GM12878 (cell line): ENCODE data around the gene RAD51B. TPM values are rescaled to one million over a fixed set of nuclear protein-coding genes. Genes with fewer than 3 reads are reported as not detected.
"Not testable (repeated sequence)": the region's sequence is repeated elsewhere in the genome, so short reads cannot be mapped to it uniquely, and the experiment has no call there.

Source experiments
- ATAC-seq: fragments of 200-7000 bp; cut with Tn5 transposase; 3 replicates; pipeline ENCODE4 v1.9.1; 2020; ENCODE audit warnings: mild to moderate bottlenecking, moderate library complexity
- BruUV-seq: library from RNA; stranded (reverse); fragments of 400-500 nt; replicated peaks from 2 replicates; lab custom pipeline; 2021; lab: Mats Ljungman, UMichigan
- CTCF ChIA-PET: fragments of 300-600 bp; sonication (Branson Sonifier 250); formaldehyde crosslinking; extraction: SDS; loops from one replicate; lab custom pipeline; 2021; ENCODE audit warnings: inconsistent platforms; lab: Yijun Ruan, JAX
- POLR2A ChIA-PET: fragments of 350-600 bp; formaldehyde crosslinking; extraction: SDS; loops from one replicate; lab custom pipeline; 2021; ENCODE audit warnings: inconsistent platforms; lab: Charles Lee
- RAD21 ChIA-PET: fragments of 300-600 bp; sonication (Branson Sonifier 250); formaldehyde crosslinking; loops from one replicate; lab custom pipeline; 2023; ENCODE audit warnings: antibody characterized with exemption; ENCODE audit not compliant: unreplicated experiment; lab: Charles Lee
- SMC1A ChIA-PET: fragments of 300-600 bp; sonication (Branson Sonifier 250); formaldehyde crosslinking; loops from one replicate; lab custom pipeline; 2023; ENCODE audit not compliant: unreplicated experiment, uncharacterized antibody; lab: Charles Lee
- DNase-seq: peaks from one replicate; pipeline ENCODE4 v3.0.0-alpha.2; 2011; ENCODE audit warnings: low read depth, low spot score
- FAIRE-seq: peaks from 3 replicates; lab custom pipeline; 2011; peaks lifted over from hg19 to GRCh38; lab: Jason Lieb, UNC
- H2AFZ ChIP-seq: 2 replicates; pipeline ENCODE4 v1.6.0; 2011; ENCODE audit warnings: low read depth, low read length, control low read depth; ENCODE audit not compliant: control insufficient read depth
- H3K27ac ChIP-seq: 2 replicates; pipeline ENCODE4 v1.5.1; 2011; ENCODE audit warnings: control low read depth; ENCODE audit not compliant: control insufficient read depth, insufficient read depth
- H3K27me3 ChIP-seq, 2 experiments: replicated peaks in 1 of 2; 2 replicates each; pipeline versions ENCODE4 v1.6.0 to v1.6.1; 2011; ENCODE audit warnings: low read length in 1 of 2; ENCODE audit not compliant: control insufficient read depth in 2 of 2, insufficient read depth in 2 of 2
- H3K36me3 ChIP-seq, 2 experiments: 2 replicates each; pipeline ENCODE4 v1.5.1; 2011; ENCODE audit warnings: low read length in 1 of 2; ENCODE audit not compliant: control insufficient read depth in 2 of 2, insufficient read depth in 2 of 2
- H3K4me1 ChIP-seq: 2 replicates; pipeline ENCODE4 v1.6.1; 2011; ENCODE audit warnings: mild to moderate bottlenecking, low read length, moderate library complexity, mixed read lengths; ENCODE audit not compliant: control insufficient read depth, insufficient read depth
- H3K4me2 ChIP-seq: 2 replicates; pipeline ENCODE4 v1.6.0; 2011; ENCODE audit warnings: control low read depth; ENCODE audit not compliant: control insufficient read depth, insufficient read depth
- H3K4me3 ChIP-seq: fragments of 200-600 bp; sonication (generic); 2 replicates; pipeline ENCODE4 v1.5.1; 2016
- H3K79me2 ChIP-seq: 2 replicates; pipeline ENCODE4 v1.6.0; 2011; ENCODE audit warnings: low read length; ENCODE audit not compliant: control insufficient read depth, insufficient read depth
- H3K9ac ChIP-seq: 2 replicates; pipeline ENCODE4 v1.8.0; 2011; ENCODE audit warnings: low read length, control low read depth, mixed read lengths; ENCODE audit not compliant: control insufficient read depth, insufficient read depth
- H3K9me3 ChIP-seq: replicated peaks from 3 replicates; pipeline ENCODE4 v1.5.1; 2011; ENCODE audit warnings: mild to moderate bottlenecking, low read length; ENCODE audit not compliant: control insufficient read depth, insufficient read depth
- H4K20me1 ChIP-seq: 2 replicates; pipeline ENCODE4 v1.6.0; 2011; ENCODE audit not compliant: control insufficient read depth, insufficient read depth
- BCLAF1 ChIP-seq: fragments of 450-650 bp; IDR thresholded peaks from 2 replicates; pipeline ENCODE4 v1.6.1; 2017; ENCODE audit warnings: antibody characterized with exemption, mild to moderate bottlenecking, moderate library complexity
- EGR1 ChIP-seq, 2 experiments: IDR thresholded peaks; 1 replicate in 1 of 2; 2 replicates in 1 of 2; pipeline ENCODE4 v1.6.1; 2011 to 2012; ENCODE audit warnings: low read depth in 2 of 2, low read length in 2 of 2, borderline replicate concordance in 1 of 2, mild to moderate bottlenecking in 1 of 2, moderate library complexity in 1 of 2
- WGBS: methylation state at CpG from one replicate; pipeline ENCODE4 v1.1.6; 2016; ENCODE audit warnings: low lambda C conversion rate; ENCODE audit not compliant: insufficient replicate concordance, insufficient coverage; ENCODE audit errors: missing lambda C conversion rate; 5-methylcytosine and 5-hydroxymethylcytosine counted together
- in situ Hi-C: fragments of 300-500 bp; cut with MboI; formaldehyde crosslinking; loops from 9 replicates; pipeline ENCODE4 v1.14.3; 2018; ENCODE audit warnings: mixed read lengths
- intact Hi-C: fragments of 100-400 bp; cut with micrococcal nuclease; formaldehyde crosslinking; loops from one replicate; pipeline ENCODE4 v1.14.2; 2022; ENCODE audit not compliant: unreplicated experiment
- polyA plus RNA-seq, 11 experiments: library from polyadenylated mRNA; depleted of rRNA in 4 of 11; unstranded in 6 of 11; stranded (reverse) in 5 of 11; fragments of >200 nt; fragmentation: Nextera tagmentation in 4 of 11; fragmentation: Illumina TruSeq in 1 of 11; extraction: Ambion mirVana in 4 of 11; extraction: Trizol in 1 of 11; gene quantifications; 1 replicate in 1 of 11; 2 replicates in 10 of 11; pipeline versions ENCODE4 v1.2.1 to v1.2.3, GENCODE V29; 2011 to 2016; ENCODE audit warnings: inconsistent platforms in 2 of 11, missing spikeins in 2 of 11, low read depth in 1 of 11
- total RNA-seq, 4 experiments: library from RNA; depleted of rRNA in 3 of 4; stranded (reverse); fragments of >200 nt in 3 of 4; fragmentation: Illumina TruSeq in 1 of 4; extraction: Trizol in 1 of 4; gene quantifications; 2 replicates each; pipeline versions ENCODE4 v1.2.1 to v1.2.3, GENCODE V29; 2013 to 2021

RAD51B gene
- total and polyA plus RNA-seq, 10 of the 15 experiments (the other 5 are each of a cell fraction or from before 2014, with no cell fraction given) = 9.8 to 26.8 (median 21.3) TPM

- TF ChIP-seq BCLAF1 (no peak), EGR1 (IDR thresholded peaks at IDR 0.05; ENCODE audit: borderline replicate concordance in 1 of 2, low read depth in 2 of 2, low read length in 2 of 2) (no peak)
Observed at GRCh38 chr14:68047906-68048305, 228.3 kb downstream of the RAD51B start (continued).

- ATAC-seq, H4K20me1 ChIP-seq, H3K4me3 ChIP-seq, H3K9ac ChIP-seq, RAD21 ChIA-PET, BruUV-seq, H3K4me2 ChIP-seq, H3K9me3 ChIP-seq, H3K4me1 ChIP-seq, in situ Hi-C loops, POLR2A ChIA-PET, DNase-seq, H2AFZ ChIP-seq, intact Hi-C loops, CTCF ChIA-PET, H3K36me3 ChIP-seq, H3K79me2 ChIP-seq, H3K27me3 ChIP-seq, FAIRE-seq, H3K27ac ChIP-seq: not testable (repeated sequence)
- 100% methylated on average over 1 of the region's 2 CpGs for WGBS
- SMC1A ChIA-PET = interaction anchor here (1.0 kb wide), 1 partner anchor 23 kb away, joined by 3 read pairs; no protein-coding TSS in a partner anchor
Observed at GRCh38 chr14:68048815-68049214, 229.2 kb downstream of the RAD51B start.
